Karpas-422 (cell line): ENCODE results near the gene PVALEF. TPM values are rescaled to one million over a fixed set of nuclear protein-coding genes. Genes with fewer than 3 reads are reported as not detected.

Experiments used
- DNase-seq: peaks from one replicate; pipeline ENCODE4 v3.0.0-alpha.2; 2015
- H2AFZ ChIP-seq: fragments of 200-600 bp; sonication (generic); 2 replicates; pipeline ENCODE4 v1.6.1; 2014; ENCODE audit warnings: antibody characterized with exemption, low read length, mixed read lengths
- H3K27ac ChIP-seq: fragments of 200-600 bp; sonication (generic); 2 replicates; pipeline ENCODE4 v1.5.1; 2014; ENCODE audit warnings: mild to moderate bottlenecking, low read length, moderate library complexity
- H3K27me3 ChIP-seq: fragments of 200-600 bp; sonication (generic); 2 replicates; pipeline ENCODE4 v1.6.1; 2014; ENCODE audit warnings: low read length, mixed read lengths
- H3K36me3 ChIP-seq: fragments of 200-600 bp; sonication (generic); 2 replicates; pipeline ENCODE4 v1.6.1; 2014; ENCODE audit warnings: low read length, mixed read lengths; ENCODE audit not compliant: insufficient read depth
- H3K4me1 ChIP-seq: fragments of 200-600 bp; sonication (generic); 2 replicates; pipeline ENCODE4 v1.6.1; 2014; ENCODE audit warnings: mild to moderate bottlenecking, low read length, mixed read lengths
- H3K4me2 ChIP-seq: fragments of 200-600 bp; sonication (generic); 2 replicates; pipeline ENCODE4 v1.6.1; 2014; ENCODE audit warnings: low read length, low read depth, mild to moderate bottlenecking; ENCODE audit not compliant: poor library complexity, severe bottlenecking
- H3K4me3 ChIP-seq: fragments of 200-600 bp; sonication (generic); 2 replicates; pipeline ENCODE4 v1.5.1; 2014; ENCODE audit warnings: mild to moderate bottlenecking, antibody characterized with exemption, low read length, mixed read lengths
- H3K79me2 ChIP-seq: fragments of 200-600 bp; sonication (generic); 2 replicates; pipeline ENCODE4 v1.6.1; 2014; ENCODE audit warnings: mild to moderate bottlenecking, low read length, mixed read lengths
- H3K9ac ChIP-seq: fragments of 200-600 bp; sonication (generic); 2 replicates; pipeline ENCODE4 v1.6.0; 2014; ENCODE audit warnings: low read length
- H3K9me2 ChIP-seq: fragments of 200-600 bp; sonication (generic), shearing (Covaris generic); replicated peaks from 2 replicates; pipeline ENCODE4 v1.6.0; 2014; ENCODE audit warnings: mild to moderate bottlenecking, low read length, moderate library complexity; ENCODE audit not compliant: insufficient read depth
- H3K9me3 ChIP-seq: fragments of 300-700, 200-600 bp; sonication (generic); 2 replicates; pipeline ENCODE4 v1.6.1; 2014; ENCODE audit warnings: low read length, mixed read lengths
- H4K20me1 ChIP-seq: fragments of 200-600 bp; sonication (generic); 2 replicates; pipeline ENCODE4 v1.6.1; 2014; ENCODE audit warnings: mild to moderate bottlenecking, antibody characterized with exemption, low read length, low read depth; ENCODE audit not compliant: insufficient read depth
- total RNA-seq: library from RNA; depleted of rRNA; stranded (reverse); fragments of >200 nt; shearing (Covaris generic); gene quantifications from 2 replicates; pipeline ENCODE4 v1.2.3, GENCODE V29; 2014; ENCODE audit warnings: low replicate concordance

PVALEF gene
- total RNA-seq, 1 experiment from 2014 or later = not detected

- no peaks in the 10 kb centered on the region for H3K9me2 ChIP-seq
- H4K20me1 ChIP-seq = no peaks in the 10 kb centered on the region
- H2AFZ ChIP-seq = no peak overlapping the region
- DNase-seq = no peak
- H3K4me2 ChIP-seq = no peak overlapping the region
- no peaks in the 10 kb centered on the region for H3K9me3 ChIP-seq
- H3K9ac ChIP-seq = no peak overlapping the region
- H3K4me3 ChIP-seq = no peak overlapping the region
- H3K36me3 ChIP-seq = no peaks in the 10 kb centered on the region
- no peaks in the 10 kb centered on the region for H3K79me2 ChIP-seq
- no peak overlapping the region for H3K27ac ChIP-seq
- no peaks in the 10 kb centered on the region for H3K27me3 ChIP-seq
- H3K4me1 ChIP-seq = peaks cover 9% of the 10 kb centered on the region
Observed at GRCh38 chr17:81154961-81155360, 10.3 kb upstream of the PVALEF start.

DNA sequence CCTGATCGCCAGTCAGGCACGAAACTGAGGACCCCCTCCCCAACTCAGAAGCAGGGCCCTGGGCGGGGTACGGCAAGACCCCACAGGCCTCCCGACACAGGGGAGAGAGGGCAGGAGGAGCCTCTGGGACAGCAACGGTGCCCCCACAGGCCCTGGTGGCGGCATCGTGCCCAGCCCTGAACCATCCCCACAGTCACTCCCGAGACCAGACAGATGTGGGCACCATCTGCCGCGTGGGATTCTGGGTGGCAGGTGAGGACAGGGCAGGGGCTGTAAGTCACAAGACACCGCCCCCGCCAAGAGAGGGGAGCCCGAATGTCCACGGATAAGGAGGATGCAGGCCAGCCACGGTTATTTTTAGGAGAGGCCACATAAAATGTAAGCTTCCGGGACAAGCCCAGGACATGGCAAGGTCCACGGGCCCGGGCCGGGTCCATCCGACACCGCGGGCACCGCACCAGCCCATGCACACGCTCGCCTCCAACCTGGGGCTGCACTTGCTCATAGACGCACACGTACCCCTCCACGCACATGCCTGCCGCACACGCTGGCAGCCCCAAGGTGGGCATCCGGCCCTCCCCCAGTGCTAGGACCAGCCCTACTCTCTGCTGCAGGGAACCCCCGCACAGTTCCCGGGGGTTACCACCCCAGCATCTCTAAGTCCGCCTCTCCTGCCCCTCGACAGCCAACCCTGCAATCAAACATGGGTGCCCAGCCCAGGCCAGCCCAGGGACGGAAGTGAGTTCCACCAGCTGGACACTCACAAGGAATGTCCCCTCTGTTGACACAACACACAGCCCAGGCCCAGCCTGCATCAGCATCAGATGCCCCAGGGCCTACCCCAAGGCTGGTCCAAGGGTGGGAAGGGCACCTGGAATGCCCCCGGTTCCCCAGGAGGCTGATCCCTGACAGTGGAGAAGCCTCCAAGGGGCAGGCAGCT is 8.2 kb upstream of the PVALEF start:
- no peak overlapping the region for H3K4me3 ChIP-seq
- no peaks in the 10 kb centered on the region for H4K20me1 ChIP-seq
- peaks cover 9% of the 10 kb centered on the region for H3K4me1 ChIP-seq
- H3K9ac ChIP-seq = no peak overlapping the region
- H3K9me2 ChIP-seq = no peaks in the 10 kb centered on the region
- no peak overlapping the region for H3K27ac ChIP-seq
- H3K36me3 ChIP-seq = no peaks in the 10 kb centered on the region
- no peak overlapping the region for H3K4me2 ChIP-seq
- H3K79me2 ChIP-seq = no peaks in the 10 kb centered on the region
- no peaks in the 10 kb centered on the region for H3K9me3 ChIP-seq
- no peaks in the 10 kb centered on the region for H3K27me3 ChIP-seq
- no peak for DNase-seq
- no peak overlapping the region for H2AFZ ChIP-seq

GRCh38 chr17:81157848-81158687 is 7.2 kb upstream of the PVALEF start:
- Histone ChIP-seq H3K36me3 (no peaks in the 10 kb centered on the region), H3K4me3 (no peak overlapping the region), H3K9me3 (no peaks in the 10 kb centered on the region), H2AFZ (no peak overlapping the region), H3K4me2 (no peak overlapping the region), H3K79me2 (no peaks in the 10 kb centered on the region), H3K27ac (no peak overlapping the region), H3K9ac (no peak overlapping the region), H3K4me1 (peaks cover 7% of the 10 kb centered on the region), H4K20me1 (no peaks in the 10 kb centered on the region), H3K27me3 (no peaks in the 10 kb centered on the region), H3K9me2 (no peaks in the 10 kb centered on the region)
- DNase-seq = no peak

- H3K27me3 ChIP-seq = no peaks in the 10 kb centered on the region
- H3K4me3 ChIP-seq = no peak overlapping the region
- DNase-seq = no peak
- no peaks in the 10 kb centered on the region for H3K9me3 ChIP-seq
- no peaks in the 10 kb centered on the region for H3K9me2 ChIP-seq
- H3K9ac ChIP-seq = no peak overlapping the region
- H3K79me2 ChIP-seq = no peaks in the 10 kb centered on the region
- H3K36me3 ChIP-seq = no peaks in the 10 kb centered on the region
- H3K27ac ChIP-seq = no peak overlapping the region
- H2AFZ ChIP-seq = no peak overlapping the region
- no peak overlapping the region for H3K4me2 ChIP-seq
- H4K20me1 ChIP-seq = no peaks in the 10 kb centered on the region
- H3K4me1 ChIP-seq = no peaks in the 10 kb centered on the region; the same call in 1 of the 2 replicates
Observed at GRCh38 chr17:81158688-81159590, 6.4 kb upstream of the PVALEF start.

GRCh38 chr17:81159611-81160265 is 5.6 kb upstream of the PVALEF start:
- no peaks in the 10 kb centered on the region for H3K9me3 ChIP-seq
- no peaks in the 10 kb centered on the region for H4K20me1 ChIP-seq
- H3K36me3 ChIP-seq = no peaks in the 10 kb centered on the region
- no peaks in the 10 kb centered on the region for H3K9me2 ChIP-seq
- no peak overlapping the region for H3K4me3 ChIP-seq
- no peaks in the 10 kb centered on the region for H3K4me1 ChIP-seq
- DNase-seq = no peak
- H3K4me2 ChIP-seq = no peak overlapping the region
- no peaks in the 10 kb centered on the region for H3K27me3 ChIP-seq
- no peak overlapping the region for H3K9ac ChIP-seq
- no peak overlapping the region for H2AFZ ChIP-seq
- H3K27ac ChIP-seq = no peak overlapping the region
- H3K79me2 ChIP-seq = no peaks in the 10 kb centered on the region

- no peaks in the 10 kb centered on the region for H3K27me3 ChIP-seq
- H3K9ac ChIP-seq = no peak overlapping the region
- no peak overlapping the region for H2AFZ ChIP-seq
- no peak for DNase-seq
- no peaks in the 10 kb centered on the region for H3K9me2 ChIP-seq
- no peaks in the 10 kb centered on the region for H3K9me3 ChIP-seq
- no peaks in the 10 kb centered on the region for H3K36me3 ChIP-seq
- no peak overlapping the region for H3K27ac ChIP-seq
- H3K4me2 ChIP-seq = no peak overlapping the region
- H3K4me1 ChIP-seq = no peaks in the 10 kb centered on the region
- H4K20me1 ChIP-seq = no peaks in the 10 kb centered on the region
- no peaks in the 10 kb centered on the region for H3K79me2 ChIP-seq
- no peak overlapping the region for H3K4me3 ChIP-seq
Observed at GRCh38 chr17:81160306-81160705, 5.0 kb upstream of the PVALEF start.

DNA sequence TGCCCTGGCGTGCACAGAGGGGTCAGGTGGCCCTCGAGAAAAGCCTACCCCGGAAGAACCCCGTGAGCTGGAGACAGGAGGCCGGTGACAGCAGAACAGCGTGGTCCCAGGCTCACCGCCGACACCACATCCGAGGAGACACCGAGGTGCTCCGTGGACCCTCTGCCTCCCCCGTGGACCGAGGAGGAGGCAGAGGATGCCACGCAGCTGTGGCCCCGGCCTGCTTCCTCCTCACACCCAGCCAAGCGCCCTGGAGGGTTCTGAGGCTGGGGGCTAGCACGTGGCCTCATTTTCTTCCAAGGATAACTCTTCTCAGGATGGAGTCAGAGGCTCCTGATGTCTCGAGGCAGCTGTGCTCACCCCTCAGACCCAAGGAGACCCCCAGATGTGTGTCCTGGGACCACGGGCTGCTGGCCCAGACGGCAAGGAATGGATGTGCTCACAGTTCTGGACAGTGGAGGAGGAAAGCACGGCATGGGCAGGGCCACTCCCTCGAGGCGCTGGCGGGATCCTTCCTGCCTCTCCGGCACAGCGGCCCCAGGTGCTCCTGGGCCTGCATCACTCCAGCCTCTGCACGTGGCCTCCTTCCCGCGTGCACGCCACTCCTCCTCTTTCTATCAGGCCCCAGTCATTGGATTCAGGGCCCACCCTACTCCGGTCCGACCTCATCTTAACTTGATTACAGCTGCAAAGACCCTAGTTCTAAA is 4.4 kb upstream of the PVALEF start:
- no peak for DNase-seq
- Histone ChIP-seq H3K9me2 (no peaks in the 10 kb centered on the region), H3K4me3 (no peak overlapping the region), H3K4me1 (no peaks in the 10 kb centered on the region), H2AFZ (no peak overlapping the region), H3K4me2 (no peak overlapping the region), H3K27ac (no peak overlapping the region), H3K9me3 (no peaks in the 10 kb centered on the region), H3K79me2 (no peaks in the 10 kb centered on the region), H3K27me3 (no peaks in the 10 kb centered on the region), H3K36me3 (no peaks in the 10 kb centered on the region), H3K9ac (no peak overlapping the region), H4K20me1 (no peaks in the 10 kb centered on the region)
